ENCODE data around the gene CDON.

DNA sequence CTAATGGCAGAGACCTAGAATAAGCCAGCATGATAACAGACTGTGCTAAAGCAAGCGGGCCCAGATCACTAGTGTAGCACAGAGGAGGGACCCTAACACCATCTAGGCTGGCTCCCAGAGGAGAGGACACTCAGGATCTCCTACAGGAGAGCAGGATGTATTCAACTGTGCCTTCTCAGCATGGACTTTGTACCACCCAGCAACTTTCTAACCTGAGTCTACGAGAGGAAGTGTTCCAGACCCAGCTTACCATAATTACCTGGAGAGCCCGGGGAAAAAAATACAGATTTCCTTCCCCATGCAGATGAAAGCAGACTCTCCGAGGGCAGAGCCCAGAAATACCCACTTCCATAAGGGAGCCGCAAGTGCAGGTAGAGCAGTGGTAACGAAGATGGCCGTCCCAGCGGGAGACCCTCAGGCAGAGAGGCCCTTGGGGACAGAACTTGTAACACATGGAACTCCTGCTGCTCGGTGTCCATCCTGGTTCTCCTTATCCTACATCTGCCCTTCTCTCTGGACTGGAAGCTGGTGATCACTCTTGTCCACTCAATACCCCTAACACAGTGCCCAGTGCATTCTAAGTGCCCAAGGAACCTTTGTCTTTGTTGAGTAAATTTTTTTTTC is 138.2 kb downstream of the CDON start:
- TF ChIP-seq, protein P1, sequence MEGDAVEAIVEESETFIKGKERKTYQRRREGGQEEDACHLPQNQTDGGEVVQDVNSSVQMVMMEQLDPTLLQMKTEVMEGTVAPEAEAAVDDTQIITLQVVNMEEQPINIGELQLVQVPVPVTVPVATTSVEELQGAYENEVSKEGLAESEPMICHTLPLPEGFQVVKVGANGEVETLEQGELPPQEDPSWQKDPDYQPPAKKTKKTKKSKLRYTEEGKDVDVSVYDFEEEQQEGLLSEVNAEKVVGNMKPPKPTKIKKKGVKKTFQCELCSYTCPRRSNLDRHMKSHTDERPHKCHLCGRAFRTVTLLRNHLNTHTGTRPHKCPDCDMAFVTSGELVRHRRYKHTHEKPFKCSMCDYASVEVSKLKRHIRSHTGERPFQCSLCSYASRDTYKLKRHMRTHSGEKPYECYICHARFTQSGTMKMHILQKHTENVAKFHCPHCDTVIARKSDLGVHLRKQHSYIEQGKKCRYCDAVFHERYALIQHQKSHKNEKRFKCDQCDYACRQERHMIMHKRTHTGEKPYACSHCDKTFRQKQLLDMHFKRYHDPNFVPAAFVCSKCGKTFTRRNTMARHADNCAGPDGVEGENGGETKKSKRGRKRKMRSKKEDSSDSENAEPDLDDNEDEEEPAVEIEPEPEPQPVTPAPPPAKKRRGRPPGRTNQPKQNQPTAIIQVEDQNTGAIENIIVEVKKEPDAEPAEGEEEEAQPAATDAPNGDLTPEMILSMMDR (IDR thresholded peaks at IDR 0.05; ENCODE audit: borderline replicate concordance, extremely low read depth, low read length, poor library complexity, severe bottlenecking): no peak
- no peak for TF ChIP-seq EZH2 (IDR thresholded peaks at IDR 0.05; ENCODE audit: borderline replicate concordance, low read depth, low read length, severe bottlenecking)

Measured in DND-41 (cell line).